Fibroblast of pulmonary artery (primary cell): ENCODE results near the gene NBAS.

Experiments
- DNase-seq: peaks from one replicate; pipeline ENCODE4 v3.0.0-alpha.2; 2010; ENCODE audit warnings: low read depth
- H3K4me3 ChIP-seq: replicated peaks from 2 replicates; pipeline ENCODE4 v1.5.1; 2011; ENCODE audit warnings: low read depth, mild to moderate bottlenecking, control low read depth, low read length, moderate library complexity
- TF ChIP-seq, protein P1 (sequence below): IDR thresholded peaks from 2 replicates; pipeline ENCODE4 v1.5.1; 2011; ENCODE audit warnings: mild to moderate bottlenecking, control low read depth, low read length, inconsistent platforms; ENCODE audit errors: missing control alignments

NBAS gene

GRCh38 chr2:15303874-15304273 is 257.3 kb downstream of the NBAS start:
- DNase-seq: no peak
- TF ChIP-seq, protein P1, sequence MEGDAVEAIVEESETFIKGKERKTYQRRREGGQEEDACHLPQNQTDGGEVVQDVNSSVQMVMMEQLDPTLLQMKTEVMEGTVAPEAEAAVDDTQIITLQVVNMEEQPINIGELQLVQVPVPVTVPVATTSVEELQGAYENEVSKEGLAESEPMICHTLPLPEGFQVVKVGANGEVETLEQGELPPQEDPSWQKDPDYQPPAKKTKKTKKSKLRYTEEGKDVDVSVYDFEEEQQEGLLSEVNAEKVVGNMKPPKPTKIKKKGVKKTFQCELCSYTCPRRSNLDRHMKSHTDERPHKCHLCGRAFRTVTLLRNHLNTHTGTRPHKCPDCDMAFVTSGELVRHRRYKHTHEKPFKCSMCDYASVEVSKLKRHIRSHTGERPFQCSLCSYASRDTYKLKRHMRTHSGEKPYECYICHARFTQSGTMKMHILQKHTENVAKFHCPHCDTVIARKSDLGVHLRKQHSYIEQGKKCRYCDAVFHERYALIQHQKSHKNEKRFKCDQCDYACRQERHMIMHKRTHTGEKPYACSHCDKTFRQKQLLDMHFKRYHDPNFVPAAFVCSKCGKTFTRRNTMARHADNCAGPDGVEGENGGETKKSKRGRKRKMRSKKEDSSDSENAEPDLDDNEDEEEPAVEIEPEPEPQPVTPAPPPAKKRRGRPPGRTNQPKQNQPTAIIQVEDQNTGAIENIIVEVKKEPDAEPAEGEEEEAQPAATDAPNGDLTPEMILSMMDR: no peak
- H3K4me3 ChIP-seq: no peak overlapping the region

DNA sequence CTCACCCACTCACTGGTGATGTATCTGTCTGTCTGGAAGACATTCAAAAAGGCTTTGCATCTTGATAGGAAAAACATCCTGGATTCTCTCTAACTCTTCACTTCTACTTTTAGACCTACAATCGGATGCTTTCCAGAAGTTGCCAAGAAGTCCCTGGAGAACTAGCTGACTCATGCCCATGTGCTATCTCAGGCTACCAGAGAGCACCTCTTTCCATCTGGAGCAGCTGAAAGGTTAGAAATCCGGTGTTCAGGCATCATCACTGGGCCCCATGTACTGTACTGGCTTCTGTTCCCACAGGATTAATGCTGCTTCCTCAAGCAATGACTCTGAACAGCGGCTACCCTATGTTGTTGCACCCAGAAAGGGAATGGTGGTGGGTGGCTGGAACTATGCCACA is 259.0 kb downstream of the NBAS start:
- no peak overlapping the region for H3K4me3 ChIP-seq
- TF ChIP-seq, protein P1: no peak
- peak; percentile 46 for DNase-seq

DNA sequence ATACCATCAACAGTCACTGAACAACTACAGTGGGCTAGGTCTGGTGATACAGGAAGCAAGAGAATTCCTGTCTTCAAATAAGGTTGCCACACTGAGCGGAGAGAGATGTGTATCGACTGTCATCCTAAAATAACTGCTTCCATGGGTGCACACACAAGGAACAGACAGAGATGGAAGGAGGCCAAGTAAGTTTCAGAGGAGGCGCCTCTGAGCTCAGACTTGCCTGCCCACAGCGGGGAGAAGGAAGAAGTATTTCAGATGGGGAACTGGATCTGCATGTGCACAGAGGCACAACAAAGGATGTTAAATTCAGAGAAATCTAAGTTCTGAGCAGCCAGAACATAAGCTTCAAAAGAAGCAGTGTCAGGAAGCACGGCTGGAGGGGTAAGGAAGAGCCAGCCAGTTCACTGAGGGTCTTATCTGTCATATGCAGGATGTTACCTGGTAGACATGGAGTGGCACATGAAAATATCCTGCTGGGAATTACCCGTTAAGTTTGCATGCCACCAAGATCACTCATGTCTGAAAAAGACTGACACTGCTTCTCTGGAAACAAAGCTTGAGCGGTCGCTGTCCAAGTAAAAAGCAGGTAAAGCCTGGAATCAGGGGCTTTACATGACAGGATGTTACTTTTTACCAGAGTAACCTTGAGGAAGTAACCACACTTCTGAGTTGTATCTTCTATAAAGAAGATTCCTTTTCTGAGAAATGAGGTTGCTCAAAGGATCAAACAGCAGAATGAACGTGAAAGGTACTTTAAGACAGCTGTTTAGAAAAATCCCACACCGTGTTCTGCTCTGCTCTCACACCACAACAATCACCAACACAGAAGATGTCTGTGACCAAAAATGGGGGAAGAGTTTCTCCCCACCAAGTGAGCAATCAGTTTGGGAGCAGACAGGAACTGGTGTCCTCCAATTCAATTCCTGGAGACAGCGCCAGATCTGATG is 260.2 kb downstream of the NBAS start:
- TF ChIP-seq, protein P1: no peak
- H3K4me3 ChIP-seq: no peak overlapping the region
- no peak for DNase-seq

- no peak for DNase-seq
- TF ChIP-seq, protein P1: no peak
- H3K4me3 ChIP-seq: no peak overlapping the region
Measured at GRCh38 chr2:15299904-15300520, 261.1 kb downstream of the NBAS start.

GRCh38 chr2:15298770-15299169 is 262.4 kb downstream of the NBAS start:
- H3K4me3 ChIP-seq: no peak overlapping the region
- TF ChIP-seq, protein P1: no peak
- DNase-seq: peak; percentile 78

DNA sequence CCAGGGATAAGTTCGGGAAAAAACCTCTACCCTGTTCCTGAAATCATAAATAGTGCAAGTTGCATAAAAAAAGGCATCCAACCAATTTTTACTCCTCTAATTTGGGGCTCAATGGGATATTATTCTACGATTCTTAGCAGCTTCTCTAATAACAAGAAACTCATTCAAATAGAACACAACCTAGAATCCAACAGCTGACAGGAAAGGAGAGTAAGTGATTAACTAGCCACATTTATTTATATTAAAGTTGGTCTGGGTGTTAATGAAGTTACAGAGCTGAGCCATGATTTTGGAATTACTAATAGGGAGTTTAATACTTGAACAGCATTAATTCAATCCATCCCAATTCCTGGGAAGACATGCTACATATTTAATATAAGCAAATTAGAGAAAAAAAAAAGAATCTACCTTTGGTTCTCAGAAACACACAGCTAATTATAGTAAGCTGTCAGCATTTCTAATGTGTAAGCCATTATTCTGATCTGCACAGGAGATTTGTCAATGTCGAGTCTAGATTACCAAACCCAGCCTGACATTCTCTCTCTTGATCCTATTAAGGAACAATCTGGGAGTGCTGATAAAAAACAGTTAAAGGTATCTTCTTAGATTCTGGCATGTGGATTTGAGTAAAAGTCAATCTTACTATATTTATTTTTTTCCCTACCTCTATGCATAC is 267.7 kb downstream of the NBAS start:
- TF ChIP-seq, protein P1: no peak
- H3K4me3 ChIP-seq: no peak overlapping the region
- DNase-seq: no peak
